T-helper 17 cell (primary cell): Measurements from ENCODE around the gene FMN1. TPM values are rescaled to one million over a fixed set of nuclear protein-coding genes. Genes with fewer than 3 reads are reported as not detected.

Source experiments
- ATAC-seq: fragments of 150-1000 bp; cut with Tn5 transposase; 2 replicates; pipeline ENCODE4 v1.10.0; 2021; ENCODE audit warnings: mild to moderate bottlenecking, moderate library complexity
- DNase-seq, 3 donors: peaks; one replicate each; pipeline versions ENCODE4 v3.0.0 to v3.0.0-alpha.2; 2020 to 2021
- H3K9me3 ChIP-seq: one replicate; pipeline ENCODE4 v1.7.0; 2013; ENCODE audit warnings: low read length, mild to moderate bottlenecking; ENCODE audit not compliant: control insufficient read depth, poor library complexity, severe bottlenecking
- H3K27ac Mint-ChIP-seq: one replicate; pipeline ENCODE4 v1.8.0; 2022; ENCODE audit warnings: mild to moderate bottlenecking, moderate library complexity, mixed read lengths
- H3K27me3 Mint-ChIP-seq: one replicate; pipeline ENCODE4 v1.8.0; 2022; ENCODE audit warnings: mixed read lengths
- H3K36me3 Mint-ChIP-seq: one replicate; pipeline ENCODE4 v1.8.0; 2022; ENCODE audit warnings: low read depth, mixed read lengths
- H3K4me1 Mint-ChIP-seq: one replicate; pipeline ENCODE4 v1.8.0; 2022; ENCODE audit warnings: mild to moderate bottlenecking, mixed read lengths
- H3K4me3 Mint-ChIP-seq: one replicate; pipeline ENCODE4 v1.8.0; 2022; ENCODE audit warnings: mild to moderate bottlenecking, moderate library complexity, mixed read lengths
- total RNA-seq, 4 donors: library from RNA in 2 of 4; stranded (reverse) in 2 of 4; gene quantifications; one replicate each; pipeline ENCODE4 v1.2.3 and lab custom pipeline; 2022 to 2026

The FMN1 gene
- total RNA-seq, 2 donors from 2014 or later: 18.7 to 35.2 TPM

DNA sequence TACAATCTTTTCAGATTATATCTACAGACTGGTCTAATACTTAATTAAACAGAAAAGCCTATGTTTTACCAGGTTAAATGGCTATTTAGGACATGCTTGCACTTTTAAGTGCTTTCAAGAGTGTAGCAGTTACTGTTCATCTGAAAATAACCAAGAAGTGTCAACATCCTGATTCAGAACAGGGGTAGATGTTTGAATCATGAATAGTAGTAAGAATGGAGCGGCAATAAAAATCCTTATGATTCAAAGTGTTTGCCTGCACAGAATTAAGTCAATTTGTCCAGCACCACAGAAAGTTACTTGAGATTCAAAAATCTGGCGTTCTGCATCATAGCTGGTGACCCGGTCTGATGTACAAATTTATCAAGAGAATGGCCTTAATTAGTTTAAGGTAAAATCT is 428.4 kb downstream of the FMN1 start:
- H3K27ac Mint-ChIP-seq: no peak overlapping the region

DNA sequence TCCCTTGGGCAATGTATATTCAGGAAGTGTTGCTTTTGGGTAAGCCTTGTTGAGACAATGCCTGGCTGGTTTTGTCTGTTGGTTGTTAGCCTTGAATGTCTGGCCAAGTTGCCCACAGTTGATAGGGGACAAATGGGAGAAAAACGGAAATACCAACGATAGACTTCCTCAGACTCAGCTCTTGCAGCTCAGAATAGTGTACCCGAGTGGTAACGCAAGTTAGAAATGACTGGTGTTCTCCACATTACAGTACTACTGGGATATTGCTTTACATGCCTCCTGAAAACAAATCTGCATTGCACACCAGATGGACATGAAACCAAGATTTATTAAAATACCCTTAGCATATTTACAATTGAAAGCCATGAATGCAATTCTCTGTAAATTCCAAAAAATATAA is 429.3 kb downstream of the FMN1 start:
- Mint-ChIP-seq H3K36me3 (no peaks in the 10 kb centered on the region), H3K4me3 (no peak overlapping the region), H3K27ac (no peak overlapping the region), H3K4me1 (peaks cover 3% of the 10 kb centered on the region), H3K27me3 (peaks cover 14% of the 10 kb centered on the region)
- no peaks in the 10 kb centered on the region for H3K9me3 ChIP-seq
- no peak for ATAC-seq
- no peak for DNase-seq

More for the DNA sequence above, 428.4 kb downstream of the FMN1 start:
- Mint-ChIP-seq H3K4me1 (peaks cover 3% of the 10 kb centered on the region), H3K36me3 (no peaks in the 10 kb centered on the region), H3K27me3 (peaks cover 6% of the 10 kb centered on the region), H3K4me3 (no peak overlapping the region)
- no peak for ATAC-seq
- H3K9me3 ChIP-seq: no peaks in the 10 kb centered on the region
- DNase-seq: no peak

- Mint-ChIP-seq H3K4me1 (peaks cover 3% of the 10 kb centered on the region), H3K27me3 (peaks cover 22% of the 10 kb centered on the region), H3K4me3 (no peak overlapping the region), H3K36me3 (no peaks in the 10 kb centered on the region), H3K27ac (no peak overlapping the region)
- ATAC-seq (no peak), DNase-seq (no peak)
- no peaks in the 10 kb centered on the region for H3K9me3 ChIP-seq
These were observed 431.2 kb downstream of the FMN1 start for GRCh38 chr15:32763295-32763694.

DNA sequence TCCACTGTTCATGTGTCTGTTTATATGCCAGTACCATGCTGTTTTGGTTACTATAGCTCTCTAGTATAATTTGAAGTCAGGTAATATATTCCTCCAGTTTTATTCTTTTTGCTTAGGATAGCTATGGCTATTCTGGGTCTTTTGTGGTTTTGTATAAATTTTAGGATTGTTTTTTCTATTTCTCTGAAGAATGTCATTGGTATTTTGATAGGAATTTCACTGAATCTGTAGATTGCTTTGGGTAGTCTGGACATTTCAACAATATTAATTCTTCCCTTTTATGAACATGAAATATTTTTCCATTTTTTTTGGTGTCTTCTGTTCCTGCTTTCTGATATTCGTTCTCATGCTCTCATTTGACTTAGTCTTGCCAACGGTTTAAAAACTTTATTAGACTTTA is 437.1 kb downstream of the FMN1 start:
- H3K36me3 Mint-ChIP-seq: no peaks in the 10 kb centered on the region
- DNase-seq: no peak
- no peaks in the 10 kb centered on the region for H3K9me3 ChIP-seq
- ATAC-seq: no peak
- H3K4me1 Mint-ChIP-seq: no peaks in the 10 kb centered on the region
- H3K4me3 Mint-ChIP-seq: no peak overlapping the region
- no peak overlapping the region for H3K27ac Mint-ChIP-seq
- H3K27me3 Mint-ChIP-seq: peaks cover 29% of the 10 kb centered on the region

GRCh38 chr15:32750979-32751378 is 443.5 kb downstream of the FMN1 start:
- DNase-seq (no peak), ATAC-seq (no peak)
- no peak overlapping the region for H3K4me3 Mint-ChIP-seq
- H3K27me3 Mint-ChIP-seq: peaks cover 11% of the 10 kb centered on the region
- H3K9me3 ChIP-seq: no peaks in the 10 kb centered on the region
- no peaks in the 10 kb centered on the region for H3K4me1 Mint-ChIP-seq
- H3K36me3 Mint-ChIP-seq: no peaks in the 10 kb centered on the region
- no peak overlapping the region for H3K27ac Mint-ChIP-seq

DNA sequence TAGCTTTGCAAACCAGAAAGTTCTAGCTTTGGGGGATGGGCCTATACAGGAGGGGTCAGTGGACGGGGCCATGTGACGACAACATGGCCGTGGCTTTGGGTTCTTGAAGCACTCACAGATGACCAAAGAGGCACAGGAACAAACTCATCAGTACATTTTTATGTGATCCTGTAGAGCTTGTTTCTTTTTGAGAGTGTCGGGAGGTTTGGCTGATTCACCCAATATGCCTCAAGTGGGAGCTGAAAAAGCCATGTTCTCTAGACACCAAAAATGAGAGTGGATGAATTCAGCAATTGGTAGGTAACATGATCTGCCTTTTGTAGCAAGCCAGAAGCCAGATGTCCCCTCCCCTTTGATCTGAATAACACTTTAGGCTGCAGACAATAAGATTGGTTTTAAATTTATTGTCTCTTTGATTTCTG is 446.6 kb downstream of the FMN1 start:
- peaks cover 26% of the 10 kb centered on the region for H3K27me3 Mint-ChIP-seq
- ATAC-seq (no peak), DNase-seq (no peak)
- H3K36me3 Mint-ChIP-seq: no peaks in the 10 kb centered on the region
- peaks cover 2% of the 10 kb centered on the region for H3K9me3 ChIP-seq
- H3K27ac Mint-ChIP-seq: no peak overlapping the region
- no peak overlapping the region for H3K4me3 Mint-ChIP-seq
- H3K4me1 Mint-ChIP-seq: no peaks in the 10 kb centered on the region

DNA sequence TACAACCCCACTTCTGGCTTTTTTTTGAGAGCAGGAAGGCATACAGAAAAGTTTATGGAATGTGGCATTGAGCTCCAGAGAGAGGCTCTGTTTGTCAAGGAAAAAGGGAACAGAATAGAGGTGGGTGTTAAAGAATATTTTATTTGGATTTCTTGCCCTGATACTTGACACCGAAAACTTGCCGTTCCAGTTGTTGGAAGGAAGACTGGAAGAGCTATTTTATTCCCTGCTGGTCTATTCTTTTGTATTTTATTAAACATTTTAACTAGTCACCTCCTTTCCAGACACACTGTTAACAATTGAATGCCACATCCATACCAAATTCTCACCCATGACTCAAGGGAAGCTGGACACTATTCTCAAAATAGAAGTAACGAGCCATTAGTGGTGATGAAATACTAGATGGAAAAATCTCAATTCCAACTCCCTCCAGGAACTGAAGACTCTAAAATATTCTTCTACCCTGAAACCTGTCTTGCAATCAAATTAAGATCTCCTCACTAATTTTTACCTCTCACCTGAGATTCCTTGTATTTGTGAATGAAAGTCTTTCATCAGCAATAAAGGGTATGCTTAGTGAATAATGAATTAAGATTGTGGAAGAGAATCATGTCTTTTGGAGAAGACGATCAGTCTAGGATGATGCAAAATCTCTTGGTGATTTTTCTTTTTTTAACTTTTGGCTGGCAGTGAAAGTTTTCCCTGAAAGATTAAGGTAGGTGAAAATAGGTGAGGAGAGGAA is 448.2 kb downstream of the FMN1 start:
- peaks cover 5% of the 10 kb centered on the region for H3K9me3 ChIP-seq
- Mint-ChIP-seq H3K4me3 (no peak overlapping the region), H3K4me1 (no peaks in the 10 kb centered on the region), H3K27ac (no peak overlapping the region), H3K36me3 (no peaks in the 10 kb centered on the region), H3K27me3 (peaks cover 26% of the 10 kb centered on the region)
- DNase-seq (no peak), ATAC-seq (no peak)

DNA sequence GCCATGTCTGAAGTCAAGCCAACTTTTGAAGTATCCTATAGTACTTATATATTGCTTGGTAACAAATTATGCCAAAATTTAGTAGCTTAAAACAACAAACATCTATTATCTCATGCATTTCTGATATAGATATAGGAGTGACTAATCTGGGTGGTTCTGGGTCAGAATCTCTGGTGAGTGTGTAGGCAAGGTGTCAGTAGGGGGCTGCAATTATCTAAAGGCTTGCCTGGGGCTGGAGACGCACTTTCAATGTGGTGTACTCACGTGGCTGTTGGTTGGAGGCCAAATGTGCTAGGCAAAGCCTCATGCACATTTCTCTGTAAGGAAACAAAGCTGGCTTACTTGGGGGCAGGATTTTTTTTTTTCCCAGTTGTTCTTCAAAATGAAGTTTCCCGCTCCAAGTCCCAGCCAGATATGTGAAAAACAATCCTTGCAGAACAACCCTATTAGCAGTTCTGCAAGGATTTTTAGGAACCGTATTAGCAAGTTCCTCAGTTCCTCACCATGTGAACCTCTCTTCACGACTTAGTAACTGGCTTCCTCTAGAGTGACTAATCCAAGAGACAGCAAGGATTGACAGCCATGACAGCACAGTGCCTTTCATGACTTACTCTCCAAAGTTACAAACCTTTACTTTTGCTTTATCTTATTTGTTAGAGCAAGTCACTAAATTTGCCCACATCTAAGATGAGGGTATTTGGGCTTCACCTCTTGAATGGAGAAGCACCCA is 450.9 kb downstream of the FMN1 start:
- Mint-ChIP-seq H3K27ac (no peak overlapping the region), H3K4me3 (no peak overlapping the region), H3K27me3 (peaks cover 17% of the 10 kb centered on the region), H3K36me3 (no peaks in the 10 kb centered on the region), H3K4me1 (no peaks in the 10 kb centered on the region)
- no peak for DNase-seq
- peaks cover 5% of the 10 kb centered on the region for H3K9me3 ChIP-seq
- ATAC-seq: no peak

- ATAC-seq: no peak
- Mint-ChIP-seq H3K36me3 (no peaks in the 10 kb centered on the region), H3K27me3 (peaks cover 25% of the 10 kb centered on the region), H3K27ac (no peak overlapping the region), H3K4me3 (no peak overlapping the region), H3K4me1 (no peaks in the 10 kb centered on the region)
- H3K9me3 ChIP-seq: peaks cover 5% of the 10 kb centered on the region
- DNase-seq: no peak
These were observed 454.9 kb downstream of the FMN1 start for GRCh38 chr15:32739522-32740063.

DNA sequence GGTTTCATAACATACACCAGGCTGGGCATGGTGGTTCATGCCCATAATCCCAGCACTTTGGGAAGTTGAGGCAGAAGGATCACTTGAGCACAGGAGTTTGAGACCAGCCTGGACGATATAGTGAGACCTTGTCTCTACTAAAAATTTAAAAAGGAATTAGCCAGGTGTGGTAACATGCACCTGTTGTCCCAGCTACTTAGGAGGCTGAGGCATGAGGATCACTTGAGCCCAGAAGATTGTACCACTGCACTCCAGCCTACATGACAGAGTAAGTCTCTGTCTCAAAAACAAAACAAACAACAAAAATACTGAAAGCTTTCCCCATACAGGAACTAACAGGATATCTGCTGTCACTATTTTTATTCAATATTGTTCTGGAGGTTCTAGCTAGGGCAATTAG is 455.8 kb downstream of the FMN1 start:
- H3K27ac Mint-ChIP-seq: no peak overlapping the region
- peaks cover 27% of the 10 kb centered on the region for H3K27me3 Mint-ChIP-seq
- peaks cover 2% of the 10 kb centered on the region for H3K36me3 Mint-ChIP-seq
- H3K4me1 Mint-ChIP-seq: no peaks in the 10 kb centered on the region
- ATAC-seq (no peak), DNase-seq (no peak)
- H3K9me3 ChIP-seq: peaks cover 5% of the 10 kb centered on the region
- no peak overlapping the region for H3K4me3 Mint-ChIP-seq

- no peaks in the 10 kb centered on the region for H3K9me3 ChIP-seq
- ATAC-seq (no peak), DNase-seq (no peak)
- Mint-ChIP-seq H3K36me3 (peaks cover 2% of the 10 kb centered on the region), H3K4me3 (no peak overlapping the region), H3K27me3 (peaks cover 34% of the 10 kb centered on the region), H3K27ac (no peak overlapping the region), H3K4me1 (no peaks in the 10 kb centered on the region)
These were observed 457.2 kb downstream of the FMN1 start for GRCh38 chr15:32737304-32737703.

DNA sequence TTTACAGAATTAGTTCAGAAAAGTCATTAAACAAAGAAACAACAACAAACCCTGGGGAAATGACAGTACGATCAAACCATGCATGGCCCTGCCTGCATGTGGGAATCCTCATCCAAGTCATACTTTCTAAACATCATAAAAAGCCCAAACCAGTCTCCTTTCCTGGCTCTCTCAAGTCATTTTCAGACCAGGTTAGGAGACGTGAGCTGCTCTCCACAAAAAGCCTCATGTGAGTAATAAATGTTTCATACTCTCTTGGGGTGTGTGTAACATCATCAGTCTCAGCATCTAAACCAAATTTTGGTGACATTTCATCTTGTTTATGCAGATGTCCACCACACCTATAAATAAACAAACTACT is 457.8 kb downstream of the FMN1 start:
- H3K4me3 Mint-ChIP-seq: no peak overlapping the region
- no peak for DNase-seq
- H3K27ac Mint-ChIP-seq: no peak overlapping the region
- H3K27me3 Mint-ChIP-seq: peaks cover 36% of the 10 kb centered on the region
- no peaks in the 10 kb centered on the region for H3K4me1 Mint-ChIP-seq
- peaks cover 2% of the 10 kb centered on the region for H3K36me3 Mint-ChIP-seq
- no peaks in the 10 kb centered on the region for H3K9me3 ChIP-seq
- no peak for ATAC-seq

- Mint-ChIP-seq H3K27ac (no peak overlapping the region), H3K27me3 (peaks cover 36% of the 10 kb centered on the region), H3K36me3 (peaks cover 2% of the 10 kb centered on the region), H3K4me1 (no peaks in the 10 kb centered on the region), H3K4me3 (no peak overlapping the region)
- no peak for DNase-seq
- no peak for ATAC-seq
- H3K9me3 ChIP-seq: no peaks in the 10 kb centered on the region
These were observed 458.4 kb downstream of the FMN1 start for GRCh38 chr15:32735989-32736700.
